GM19438 (cell line): ENCODE results near the gene MYL12B.
"Not testable (repeated sequence)": the region's sequence is repeated elsewhere in the genome, so short reads cannot be mapped to it uniquely, and the experiment has no call there.

Experiments used
- ATAC-seq: cut with Tn5 transposase; IDR thresholded peaks from one replicate; pipeline ENCODE4 v1.9.1; 2021; ENCODE audit warnings: low read depth; ENCODE audit not compliant: unreplicated experiment

MYL12B gene

DNA sequence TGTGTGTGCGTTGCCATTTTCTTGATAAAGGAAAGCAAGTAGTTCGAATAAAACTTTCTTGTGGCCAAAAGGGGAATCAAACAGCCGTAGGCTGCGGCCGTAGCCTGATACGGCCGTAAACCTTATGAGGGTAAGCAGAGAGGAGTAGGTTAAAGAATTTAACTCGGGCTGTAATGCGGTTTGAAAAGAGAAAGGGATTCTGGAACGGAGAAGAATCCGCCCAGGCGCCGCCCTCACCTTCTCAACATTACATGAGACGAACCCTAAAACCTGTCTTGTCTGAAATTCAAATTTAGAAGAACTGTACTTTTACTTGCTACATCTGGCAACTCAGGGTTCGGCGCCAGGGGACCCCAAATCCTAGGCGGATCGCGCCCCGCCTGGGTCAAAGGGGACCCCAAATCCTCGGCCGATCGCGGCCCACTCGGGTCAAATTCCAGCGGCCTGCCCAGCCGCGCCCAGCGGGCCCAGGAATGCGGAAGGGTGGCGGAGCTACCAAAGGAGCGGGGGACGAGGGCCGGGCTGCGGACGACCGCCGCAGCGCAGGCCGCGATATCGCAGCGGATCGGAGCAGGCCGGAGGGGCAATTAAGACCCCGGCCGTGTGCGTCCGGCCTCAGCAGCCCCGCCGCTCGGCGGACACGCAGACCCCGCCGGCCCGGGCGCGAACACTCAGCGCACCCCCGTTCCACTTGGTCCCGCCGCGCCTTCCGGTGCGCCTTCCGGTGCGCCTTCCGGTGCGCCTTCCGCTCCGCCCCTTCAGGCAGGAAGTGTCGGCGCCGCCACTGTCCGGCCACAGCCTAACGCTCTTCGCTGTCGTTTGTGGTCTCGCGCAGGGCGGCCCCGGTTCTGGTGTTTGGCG lies at the start of gene MYL12B:
TSS of gene MYL12B (plus strand) at position 761 of the 861 bp plus-strand sequence. CDS start 10,766 bp downstream, outside the sequence.
- peak; percentile 84 for ATAC-seq

DNA sequence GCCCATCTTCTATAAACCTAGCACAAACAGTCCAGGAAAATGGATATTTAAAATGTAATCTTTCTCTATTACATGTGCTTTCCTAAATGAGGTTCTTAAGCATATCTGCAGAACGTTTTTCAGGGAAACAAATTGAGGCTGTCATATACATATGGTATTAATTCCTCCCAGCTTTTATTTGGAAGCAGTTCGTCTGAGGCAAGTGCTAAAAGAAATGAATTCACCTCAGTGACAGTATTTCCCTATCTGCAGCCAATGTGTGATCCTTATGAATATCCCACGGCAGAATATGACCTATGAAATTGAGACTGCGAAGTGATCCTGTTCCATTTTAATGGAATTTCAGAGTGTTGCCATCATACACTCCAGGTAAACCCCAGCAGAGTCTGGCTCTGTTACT lies 49.3 kb upstream of the MYL12B start:
- no peak for ATAC-seq

DNA sequence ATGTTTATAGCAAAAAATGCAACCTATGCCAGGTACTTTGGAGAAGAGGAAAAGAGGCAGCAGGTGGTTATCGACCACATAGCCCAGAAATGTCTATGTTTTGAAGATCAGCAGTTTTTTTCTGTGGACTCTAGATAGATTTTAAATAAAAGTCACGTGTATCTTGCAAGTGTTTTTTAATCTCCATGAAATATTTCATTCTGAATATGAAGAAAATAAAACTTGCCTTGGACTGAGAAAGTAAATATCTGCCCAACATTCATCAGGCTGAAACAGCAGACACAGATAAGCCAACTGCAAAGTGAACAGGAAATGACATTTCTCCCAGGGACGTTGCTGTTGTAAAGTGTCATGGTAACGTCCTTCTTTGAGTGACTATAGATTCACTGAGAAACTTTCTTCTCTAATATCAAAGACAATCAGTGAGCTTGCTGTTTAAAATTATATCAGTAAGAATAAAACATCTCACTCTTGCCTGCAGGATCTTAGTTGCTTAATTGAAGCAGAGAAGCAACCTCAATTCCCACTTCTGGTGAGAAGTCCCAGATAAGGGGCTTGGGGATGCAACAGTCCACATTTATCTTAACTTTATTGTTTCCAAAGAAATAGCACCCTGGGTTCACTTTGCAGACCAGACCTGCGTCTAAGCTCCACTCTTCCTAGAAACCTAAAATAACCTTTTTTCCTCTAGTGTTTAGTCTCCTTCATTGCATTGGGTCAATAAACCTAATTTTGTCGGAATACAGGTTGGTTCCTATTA lies 48.5 kb upstream of the MYL12B start:
- ATAC-seq, result no peak

DNA sequence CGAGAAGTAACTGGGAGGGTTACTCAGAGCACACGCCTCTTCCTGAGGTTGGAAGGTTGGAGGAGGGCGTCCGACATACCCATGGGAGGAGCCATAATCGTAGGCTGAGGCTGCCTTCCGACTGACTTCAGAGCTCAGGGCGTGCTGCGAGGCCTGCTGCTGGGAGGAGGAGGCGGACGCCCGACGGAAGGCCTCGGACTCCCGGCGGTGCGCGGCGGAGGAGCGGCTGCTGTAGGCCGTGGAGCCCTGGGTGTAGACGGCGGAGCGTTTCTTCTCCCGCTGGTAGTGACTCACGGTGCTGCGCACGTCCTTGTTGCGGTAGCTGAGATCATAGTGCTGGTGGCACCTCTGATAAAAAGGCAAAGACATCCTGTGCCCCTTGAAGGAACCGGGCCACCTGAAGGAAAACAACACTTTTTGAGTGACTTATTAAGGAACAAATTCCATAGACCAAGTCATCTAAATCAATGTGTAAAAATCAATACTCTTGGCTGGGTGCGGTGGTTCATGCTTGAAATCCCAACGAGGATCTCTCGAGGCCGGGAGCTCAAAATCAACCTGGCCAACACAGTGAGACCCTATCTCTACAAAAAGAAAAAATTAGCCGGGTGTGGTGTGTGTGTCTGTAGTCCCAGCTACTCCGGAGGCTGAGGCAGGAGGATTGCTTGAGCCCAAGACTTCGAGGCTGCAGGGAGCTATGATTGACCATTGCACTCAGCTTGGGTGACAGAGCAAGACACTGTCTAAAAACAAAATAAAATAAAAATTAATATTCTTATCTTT lies 46.9 kb upstream of the MYL12B start:
- ATAC-seq, result no peak

DNA sequence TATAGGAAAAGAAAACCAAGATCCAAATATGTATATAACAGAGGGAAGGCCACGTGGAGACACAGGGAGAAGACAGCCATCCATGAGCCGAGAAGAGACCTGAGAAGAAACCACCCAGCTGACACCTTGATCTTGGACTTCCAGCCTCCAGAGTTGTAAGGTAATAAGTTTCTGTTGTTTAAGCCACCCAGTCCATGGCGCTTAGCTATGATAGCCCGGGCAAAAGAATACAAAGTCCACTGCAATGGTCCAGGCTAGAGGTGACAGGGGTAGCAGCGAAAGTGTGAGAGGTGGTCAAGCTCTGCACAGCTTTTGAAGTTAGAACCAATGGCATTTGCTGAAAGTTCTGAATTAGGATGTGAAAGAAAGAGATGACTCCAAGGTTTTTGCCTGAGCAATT lies 44.9 kb upstream of the MYL12B start:
- ATAC-seq, result no peak

DNA sequence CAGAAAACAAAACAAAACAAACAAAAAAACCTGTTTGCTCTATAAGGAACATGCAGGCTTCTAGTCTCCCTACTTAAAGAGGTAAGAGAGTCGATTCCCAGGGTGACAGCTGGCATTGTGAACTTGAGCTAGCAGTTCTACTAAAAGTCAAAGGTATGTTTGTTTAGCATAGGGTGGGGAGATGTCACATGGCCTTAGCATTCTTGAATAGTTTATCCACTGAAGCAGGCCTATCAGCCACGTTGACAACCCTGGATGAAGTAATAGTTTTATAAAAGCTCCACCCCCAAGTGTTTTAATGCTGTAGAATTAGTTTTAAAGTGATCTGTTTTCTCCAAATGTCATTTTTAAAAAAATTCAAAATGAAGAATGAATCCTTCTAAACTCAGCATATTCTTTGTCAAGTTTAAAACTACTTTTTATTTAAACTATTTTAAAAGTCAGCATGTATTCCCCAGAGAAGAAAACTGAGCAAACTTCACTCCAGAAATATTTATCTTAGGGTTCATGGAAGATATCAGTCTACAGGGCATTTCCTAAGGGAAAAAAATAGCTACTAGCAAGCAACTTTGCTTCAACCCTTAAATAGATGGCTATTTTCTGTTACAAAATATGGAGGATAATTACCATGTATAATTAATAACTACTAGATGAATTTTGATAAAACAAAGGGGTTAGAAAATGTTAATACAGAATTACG lies 43.8 kb upstream of the MYL12B start:
- no peak for ATAC-seq

DNA sequence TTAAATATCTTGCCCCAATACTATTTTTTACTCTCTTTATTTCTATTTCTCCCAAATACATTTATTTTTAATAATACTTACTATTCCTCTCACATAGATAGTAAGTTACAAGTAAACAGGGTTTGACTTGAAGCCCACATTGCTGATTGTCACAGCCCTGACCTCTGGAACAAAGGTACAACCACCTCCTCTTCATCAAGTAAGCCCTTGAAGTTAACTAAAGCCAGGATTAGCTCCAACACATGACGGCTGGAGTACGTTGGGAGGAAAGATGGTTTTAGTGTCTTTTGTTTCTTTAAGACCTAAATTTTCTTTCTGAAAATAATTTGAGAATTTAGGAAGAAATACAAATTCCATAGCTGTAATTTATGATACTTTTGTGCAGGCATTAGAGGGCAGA lies 43.1 kb upstream of the MYL12B start:
- ATAC-seq, result no peak

DNA sequence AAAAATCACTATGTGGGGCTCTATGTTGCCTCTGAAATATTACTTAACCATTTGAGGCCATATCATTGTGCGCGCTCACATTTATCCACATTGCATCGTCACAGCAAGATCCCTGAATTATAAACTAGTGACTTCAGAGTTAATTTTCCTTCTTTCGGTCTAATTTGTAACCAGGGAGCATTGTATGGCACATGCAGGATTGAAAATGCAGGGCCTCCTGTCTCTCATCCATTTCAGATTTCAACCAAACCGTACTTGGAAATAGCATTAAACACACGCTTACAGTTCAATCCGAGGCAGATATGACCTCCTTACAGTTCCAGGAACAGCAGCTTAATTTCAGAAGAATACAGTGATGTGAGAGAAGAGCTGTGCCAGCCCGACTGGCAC lies 42.7 kb upstream of the MYL12B start:
- ATAC-seq, result no peak

DNA sequence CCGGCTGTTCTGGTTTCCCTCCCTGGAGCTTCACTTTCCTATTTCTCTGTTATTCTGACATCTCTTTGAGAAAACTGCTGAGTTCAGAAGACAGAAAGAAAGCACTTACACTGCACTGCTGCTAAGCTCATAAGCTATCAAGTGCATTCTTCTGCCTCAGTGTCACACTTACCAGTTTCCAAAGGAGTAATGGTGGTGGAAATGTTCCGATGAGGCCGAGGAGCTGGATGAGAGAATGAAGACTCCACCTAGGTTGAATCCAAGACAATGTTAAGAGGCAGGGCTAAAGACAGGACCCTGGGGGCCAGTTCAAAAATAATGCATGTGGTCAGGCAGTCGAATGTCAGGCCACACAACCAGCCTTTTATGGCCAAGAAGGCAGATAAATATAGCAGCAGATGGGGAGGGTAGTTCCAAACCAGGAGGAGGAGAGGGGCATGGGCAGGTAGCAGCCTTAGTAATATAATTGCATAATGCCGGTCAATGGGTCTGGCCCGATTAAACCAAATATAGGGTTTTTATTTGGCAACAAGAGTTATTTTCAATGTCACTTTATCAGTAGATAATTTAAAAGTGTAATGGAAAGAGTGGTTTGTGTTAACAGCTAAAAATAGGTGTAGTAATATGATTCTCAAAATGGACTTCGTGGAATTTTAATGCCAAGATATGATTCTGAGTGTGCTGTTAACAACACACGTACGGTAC lies 42.1 kb upstream of the MYL12B start, which contains the start of gene MYOM1:
TSS of gene MYOM1 (minus strand) at position 338 of the 705 bp plus-strand sequence. CDS start 4,745 bp downstream, outside the sequence.
- ATAC-seq, result no peak

DNA sequence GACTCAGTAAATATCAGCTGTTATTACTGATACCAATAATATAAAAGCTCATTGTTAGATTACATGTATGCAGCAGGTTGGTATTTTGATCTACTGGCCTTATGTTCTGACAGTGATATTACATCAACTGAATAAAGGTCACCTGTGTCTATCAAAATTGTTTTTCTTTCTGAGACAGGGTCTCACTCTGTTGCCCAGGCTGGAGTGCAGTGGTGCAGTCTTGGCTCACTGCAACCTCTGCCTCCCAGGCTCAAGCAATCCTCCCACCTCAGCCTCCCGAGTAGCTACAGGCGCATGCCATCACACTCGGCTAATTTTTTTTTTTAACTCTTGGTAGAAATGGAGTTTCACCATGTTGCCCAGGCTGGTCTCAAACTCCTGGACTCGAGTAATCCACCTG lies 41.1 kb upstream of the MYL12B start:
- not testable (repeated sequence) for ATAC-seq

DNA sequence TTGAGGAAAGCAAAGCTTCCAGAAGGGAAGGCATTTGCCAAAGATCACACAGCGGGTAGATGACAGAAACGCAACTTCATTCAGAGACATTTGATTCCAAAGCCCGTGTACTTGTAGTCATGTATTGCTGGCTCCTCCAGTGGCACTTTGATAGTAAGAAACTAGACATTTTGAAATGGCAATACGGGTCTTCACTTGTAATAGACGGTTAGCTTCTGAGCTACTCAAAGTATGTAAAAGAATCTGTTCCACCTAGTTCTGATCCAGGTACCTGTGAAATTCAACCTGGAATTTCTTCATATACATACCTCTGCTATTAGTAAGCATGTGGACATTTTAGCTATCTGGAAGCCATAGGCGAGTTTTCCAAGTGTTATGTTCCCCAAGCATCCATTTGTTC lies 40.4 kb upstream of the MYL12B start:
- ATAC-seq, result no peak

DNA sequence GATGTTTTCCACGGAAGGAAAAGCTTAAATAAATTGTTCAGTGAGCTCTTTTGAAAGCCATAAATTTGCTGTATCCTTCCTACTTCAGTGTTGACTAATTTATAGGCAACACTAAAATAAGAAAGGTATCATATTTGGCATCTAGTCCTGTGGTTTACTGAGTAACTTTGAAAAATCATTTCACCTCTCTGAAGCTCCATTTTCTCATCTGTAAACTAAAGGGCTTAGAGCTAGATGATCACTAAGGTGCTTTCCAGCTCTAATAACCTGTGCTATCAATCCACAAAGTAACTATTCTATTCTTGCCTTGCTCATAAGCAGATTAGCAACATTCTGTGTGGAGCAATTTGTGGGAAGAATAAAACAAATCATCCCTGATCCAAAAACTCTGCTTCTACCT lies 38.6 kb upstream of the MYL12B start:
- ATAC-seq, result no peak

DNA sequence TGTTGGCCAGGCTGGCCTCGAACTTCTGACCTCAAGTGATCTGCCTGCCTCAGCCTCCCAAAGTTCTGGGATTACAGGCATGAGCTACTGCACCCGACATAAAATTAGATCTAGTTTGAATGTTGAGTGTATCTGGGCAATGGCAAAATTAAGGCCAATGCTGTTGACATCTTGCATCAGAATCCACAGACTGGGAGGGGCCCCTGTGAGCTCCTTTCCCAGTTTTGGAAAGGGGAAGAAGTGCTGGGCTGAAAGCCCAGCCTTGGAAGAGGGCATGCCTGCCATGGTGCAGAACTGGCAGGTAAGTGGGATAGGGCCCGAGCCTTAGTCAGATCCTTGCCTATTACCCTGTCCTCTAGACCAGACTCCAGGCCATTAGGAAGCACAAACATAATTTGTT lies 37.7 kb upstream of the MYL12B start:
- no peak for ATAC-seq

DNA sequence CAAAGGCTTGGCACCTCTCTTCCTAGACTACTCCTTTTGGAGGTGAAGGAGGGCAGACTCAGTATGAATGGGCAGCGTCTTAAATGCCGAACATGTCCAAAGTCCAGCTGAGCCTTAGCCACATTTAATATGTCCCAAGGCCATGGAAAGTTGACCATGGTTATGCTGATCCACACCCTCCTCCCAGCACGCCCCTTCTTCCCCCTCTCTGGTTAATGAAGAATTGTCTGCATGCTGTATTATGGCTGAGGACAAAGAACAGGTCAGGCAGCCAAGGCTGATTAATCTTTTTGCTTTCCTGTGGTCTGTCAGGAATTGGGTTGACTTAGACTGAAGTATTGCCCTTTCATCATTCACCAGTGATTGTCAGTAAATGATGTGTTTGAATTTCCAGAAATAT lies 36.3 kb upstream of the MYL12B start:
- ATAC-seq, result no peak

DNA sequence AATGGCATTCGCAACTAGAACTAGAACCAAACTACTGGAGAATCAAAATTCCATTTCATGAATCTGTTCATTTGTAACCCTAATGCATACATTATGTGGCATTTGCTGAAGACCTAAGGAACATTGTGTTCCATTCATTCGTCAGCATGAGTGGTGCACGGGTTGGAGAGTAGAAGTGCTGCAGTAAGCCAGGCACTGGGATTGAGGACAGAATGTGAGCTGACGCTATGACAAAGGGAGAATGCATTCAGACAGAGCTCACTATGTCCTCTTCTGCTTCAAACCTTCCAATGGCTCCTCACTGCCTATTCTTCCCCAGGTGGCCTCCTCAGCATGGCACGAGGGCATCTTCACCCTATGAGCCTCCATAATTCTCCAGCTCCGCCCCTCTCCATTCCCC lies 35.9 kb upstream of the MYL12B start:
- no peak for ATAC-seq

DNA sequence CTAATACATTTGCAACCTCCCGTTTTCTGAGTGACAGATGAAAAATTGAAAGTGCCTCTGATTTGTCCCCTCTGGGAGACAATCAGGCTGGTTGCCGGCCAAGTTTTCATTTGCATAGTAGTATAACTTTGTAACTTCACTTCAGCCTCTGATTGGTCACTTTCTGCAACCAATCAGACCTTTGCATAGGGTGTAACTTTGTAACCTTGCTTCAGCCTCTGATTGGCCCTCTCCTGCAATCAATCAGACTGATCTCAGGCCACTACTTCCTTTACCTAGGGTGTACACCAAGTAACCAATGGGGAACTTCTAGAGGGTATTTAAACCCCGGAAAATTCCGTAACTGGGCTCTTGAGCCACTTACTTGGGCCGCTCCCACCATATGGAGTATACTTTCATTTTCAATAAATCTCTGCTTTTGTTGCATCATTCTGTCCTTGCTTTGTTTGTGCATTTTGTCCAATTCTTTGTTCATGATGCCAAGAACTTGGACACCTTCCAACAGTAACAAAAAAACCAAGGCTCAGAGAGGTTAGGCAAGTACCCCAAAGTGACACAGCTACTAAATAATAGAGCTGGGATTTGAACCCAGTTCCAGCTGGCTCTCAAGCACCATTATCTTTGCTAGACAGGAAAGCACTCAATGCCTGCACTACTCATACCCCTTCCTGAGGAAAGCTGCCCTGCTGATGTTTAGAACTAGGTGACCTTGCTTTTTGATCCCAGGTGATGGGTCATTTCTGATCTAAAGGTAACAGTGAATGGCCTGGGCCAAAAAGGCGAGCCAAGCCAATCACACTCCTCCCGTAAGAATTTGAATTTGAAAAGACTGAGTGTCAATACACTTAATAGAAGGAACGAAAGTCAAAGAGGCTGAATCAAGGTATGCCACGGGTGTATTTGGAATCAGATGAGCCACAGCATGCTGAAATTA lies 31.3 kb upstream of the MYL12B start:
- no peak for ATAC-seq

DNA sequence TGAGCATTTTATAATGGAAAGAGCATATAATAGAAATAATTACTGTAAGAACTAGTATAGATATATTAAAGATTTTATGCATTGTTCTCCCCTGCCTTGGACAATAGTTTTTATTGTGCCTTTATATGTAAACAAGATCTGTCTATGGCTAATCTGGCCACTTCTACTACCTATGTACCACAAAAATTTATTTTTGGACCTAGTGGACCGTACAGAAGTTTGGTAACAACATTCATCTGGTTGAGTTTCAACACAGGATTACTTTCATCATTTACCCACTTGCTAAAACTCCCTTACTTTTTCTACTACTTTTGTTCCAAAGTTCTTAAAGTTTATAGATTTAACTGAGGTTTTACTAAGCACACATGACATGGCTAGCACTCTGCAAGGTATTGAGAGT lies 28.9 kb upstream of the MYL12B start:
- ATAC-seq, result no peak

DNA sequence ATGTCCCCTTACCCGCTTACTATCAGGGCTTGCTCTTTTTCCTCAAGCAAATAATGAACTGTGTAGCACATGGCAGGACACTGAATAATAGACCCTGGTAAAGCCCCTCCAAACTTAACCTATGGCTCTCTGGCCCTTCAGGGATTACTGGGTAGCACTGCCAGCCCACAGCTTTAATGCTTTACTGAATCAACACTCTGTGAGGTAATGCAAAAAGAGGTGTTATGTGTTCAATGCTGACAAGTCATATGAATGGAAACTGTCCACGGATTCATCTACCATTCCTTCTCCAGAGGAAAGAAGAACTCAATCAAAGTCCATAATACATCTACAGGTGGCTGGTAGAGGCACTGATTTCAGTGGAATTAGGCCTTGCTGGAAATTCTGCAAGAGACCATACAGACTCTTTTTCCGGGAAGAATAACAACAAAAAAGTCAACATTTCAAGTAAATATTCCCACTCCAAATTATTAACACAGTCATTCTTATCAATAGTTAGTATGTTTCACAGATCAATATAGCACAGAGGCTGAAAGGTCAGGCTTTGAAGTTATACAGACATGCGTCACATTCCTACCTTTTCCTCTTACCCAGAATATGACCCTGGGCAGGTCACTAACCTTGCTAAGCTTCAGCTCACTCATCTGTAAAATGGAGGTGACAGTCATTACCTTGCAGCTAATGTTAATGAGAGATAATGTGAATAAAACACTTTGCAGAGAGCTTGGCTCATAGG lies 28.3 kb upstream of the MYL12B start:
- ATAC-seq, result no peak
